ENCODE measurements around the gene TRIM29.

The TRIM29 gene

DNA sequence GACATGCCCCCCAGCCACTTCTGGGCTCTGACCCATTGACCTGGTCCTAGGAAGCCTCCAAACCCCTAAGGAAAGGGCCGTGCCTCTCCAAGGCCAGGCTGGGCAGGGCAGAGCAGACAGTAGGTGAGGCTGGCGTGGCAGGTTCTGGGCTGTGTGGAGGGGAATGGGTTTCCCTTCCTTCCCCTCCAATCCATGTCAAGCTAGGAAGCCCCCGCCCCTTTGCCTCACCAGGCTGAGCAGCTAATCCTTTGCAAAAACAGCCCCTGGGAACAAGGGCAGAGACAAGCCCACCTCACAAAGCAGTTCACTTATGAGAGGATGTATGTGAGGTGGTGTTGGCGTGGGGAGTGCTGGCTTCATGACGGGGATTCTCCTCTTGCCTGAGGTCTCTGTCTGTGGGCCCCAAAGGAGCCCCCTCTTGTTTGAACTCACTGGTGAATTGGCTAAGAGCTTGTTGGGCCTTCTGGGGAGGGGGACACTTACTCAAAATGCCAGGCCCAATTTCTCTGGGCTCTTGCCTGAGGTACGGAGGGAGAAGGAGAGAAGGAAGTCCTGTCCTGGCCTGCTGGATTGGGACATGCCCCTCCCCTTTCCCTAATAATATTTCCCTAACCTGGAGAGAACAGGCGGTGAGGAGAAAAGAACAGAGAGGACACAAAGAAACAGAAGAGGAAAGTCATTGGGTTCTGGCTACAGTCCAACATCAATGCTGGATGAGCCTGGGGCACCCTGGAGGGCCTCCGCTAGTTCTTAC, 1.6 kb upstream of the TRIM29 start:
- no peak for DNase-seq (ENCODE audit: low spot score)

DNA sequence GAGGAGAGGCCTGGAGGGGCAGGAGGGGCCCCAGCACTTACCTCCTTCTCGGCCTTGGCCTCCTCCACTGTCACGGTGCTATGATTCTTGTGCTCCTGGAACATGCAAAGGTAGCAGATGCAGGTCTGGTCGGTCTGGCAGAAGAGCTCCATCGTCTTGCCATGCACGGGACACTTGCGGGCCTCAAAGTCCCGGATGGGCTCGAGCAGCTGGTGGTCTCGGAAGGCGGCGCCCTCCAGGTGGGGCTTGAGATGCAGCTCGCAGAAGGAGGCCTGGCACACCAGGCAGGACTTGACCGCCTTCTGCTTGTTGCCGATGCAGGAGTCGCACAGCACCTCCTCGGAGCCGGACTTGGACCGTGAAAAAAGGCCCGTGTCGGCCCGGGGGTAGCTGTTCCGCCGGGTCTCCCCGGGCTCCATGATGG, 714 bp downstream of the TRIM29 start:
- DNase-seq (ENCODE audit: low spot score) = no peak

GRCh38 chr11:120136356-120136755, 1.6 kb downstream of the TRIM29 start:
- DNase-seq (ENCODE audit: low spot score) = no peak

- no peak for DNase-seq (ENCODE audit: low spot score)
Observed at GRCh38 chr11:120135838-120136237, 2.1 kb downstream of the TRIM29 start.

DNA sequence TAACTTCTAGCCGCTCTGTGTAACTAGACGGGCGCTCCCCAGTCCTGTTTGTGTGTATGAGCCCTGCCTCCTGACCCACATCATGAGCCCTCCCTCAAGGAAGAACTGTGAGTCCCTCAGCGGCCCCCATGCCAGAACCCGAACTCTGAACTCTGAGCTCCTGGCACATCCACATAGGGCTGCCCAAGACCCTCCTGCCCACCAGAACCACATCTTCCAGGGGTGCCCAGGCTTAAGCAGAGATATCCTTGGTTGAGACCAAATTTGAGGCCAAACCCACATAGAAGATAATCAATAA, 3.0 kb downstream of the TRIM29 start:
- DNase-seq (ENCODE audit: low spot score) = no peak

DNA sequence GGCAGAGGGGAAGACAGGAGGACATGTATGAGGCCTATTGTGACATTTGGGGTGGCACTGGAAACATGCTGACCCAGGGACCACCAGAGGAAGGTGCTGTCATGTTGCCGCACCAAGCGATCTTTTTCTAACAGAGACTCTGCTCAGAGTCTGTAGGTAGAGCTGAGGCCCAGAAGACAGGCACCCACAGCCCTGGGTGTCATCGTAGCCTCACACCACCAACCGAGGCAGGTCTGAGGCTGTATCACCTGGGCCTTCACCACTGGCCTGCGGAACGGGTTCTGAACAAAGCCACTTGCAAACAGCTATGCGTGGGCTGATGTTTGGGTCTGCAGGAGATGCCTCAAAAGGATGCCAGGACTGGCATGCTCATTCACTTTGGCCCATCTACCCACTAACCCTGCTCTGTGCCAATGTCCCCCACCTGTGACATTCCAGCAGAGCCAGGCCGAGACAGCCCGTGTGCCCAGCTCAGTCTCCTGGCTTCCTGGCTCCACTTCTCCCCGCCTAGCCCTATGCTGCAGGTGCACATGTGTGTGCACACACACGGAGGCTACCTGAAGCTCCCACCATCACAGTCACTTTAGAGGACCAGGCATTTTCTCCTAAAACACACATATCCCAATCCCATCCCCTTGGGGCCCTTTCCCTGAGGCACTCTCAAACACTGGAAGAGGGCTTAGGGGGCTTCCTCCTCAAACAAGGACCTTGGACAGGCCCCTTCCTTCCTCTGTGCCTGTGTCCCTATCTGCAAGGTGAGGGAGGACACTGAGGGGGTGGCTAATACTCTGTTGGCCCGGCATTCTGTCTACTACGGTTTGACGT, 3.6 kb downstream of the TRIM29 start:
- DNase-seq (ENCODE audit: low spot score) = no peak

DNA sequence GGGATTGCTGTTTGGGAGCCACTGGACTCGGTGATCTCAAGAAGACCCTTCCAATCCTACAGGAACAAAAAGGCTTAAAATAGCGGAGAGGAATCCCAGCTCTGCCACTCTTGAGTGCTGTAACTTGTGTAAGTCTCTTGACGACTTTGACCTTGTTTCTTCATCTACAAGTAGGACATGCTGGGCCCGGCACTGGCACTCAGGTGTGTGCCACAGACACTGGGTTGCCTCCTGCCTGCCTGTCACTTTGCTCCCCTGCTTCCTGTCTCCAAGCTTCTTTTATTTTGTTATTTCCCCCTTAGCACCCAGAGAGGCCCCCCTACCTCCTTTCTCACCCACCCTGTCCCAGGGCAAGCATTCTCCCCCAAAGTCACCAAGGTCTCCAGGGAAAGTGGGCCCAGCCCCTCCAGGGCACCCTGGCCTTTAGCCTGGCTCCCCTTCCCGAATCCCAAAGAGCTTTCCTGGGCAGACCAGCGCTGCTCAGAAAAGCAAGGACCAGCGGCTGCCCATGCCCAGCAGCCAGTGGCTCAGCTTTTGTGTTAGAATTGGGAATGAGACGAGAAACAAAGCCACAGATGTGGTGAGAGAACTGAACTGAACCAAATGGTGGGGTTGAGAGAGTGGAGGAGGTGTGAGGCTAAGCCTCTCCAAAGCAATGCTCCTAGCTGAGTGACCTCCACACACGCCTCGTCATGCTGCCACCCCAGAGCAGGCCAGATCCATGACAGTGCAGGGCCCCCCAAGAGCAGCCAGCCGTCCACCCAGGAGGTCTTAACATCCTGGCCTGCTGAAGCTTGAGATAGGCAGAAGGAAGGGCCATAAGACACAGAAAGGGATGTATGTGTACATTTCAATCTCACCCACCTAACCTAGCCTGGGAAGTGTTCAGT, 4.5 kb downstream of the TRIM29 start:
- DNase-seq (ENCODE audit: low spot score) = no peak

DNA sequence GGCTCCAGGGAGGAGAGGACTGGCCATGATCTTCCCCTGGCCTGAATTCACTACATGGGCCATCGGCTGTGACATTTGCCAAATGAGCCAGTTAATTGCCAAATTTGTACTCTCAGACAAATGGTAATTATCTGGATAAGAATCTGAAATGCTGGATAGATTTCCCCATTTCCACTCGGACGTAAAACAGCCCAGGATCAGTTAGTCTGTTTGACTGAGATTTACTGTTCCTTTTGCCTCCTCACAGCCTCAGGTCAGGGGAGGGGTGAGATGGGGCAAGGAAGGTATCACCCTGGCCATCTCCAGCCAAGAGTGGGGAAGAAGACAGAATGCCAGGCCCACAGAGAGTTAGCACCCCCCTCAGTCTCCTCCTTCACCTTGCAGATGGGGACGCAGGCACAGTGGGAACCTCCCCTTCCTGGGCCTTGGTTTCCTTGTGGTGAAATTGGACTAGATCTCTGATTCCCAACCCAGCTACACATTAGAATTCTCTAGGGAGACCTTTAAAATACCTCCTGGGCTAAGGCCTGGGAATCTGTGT, 5.2 kb downstream of the TRIM29 start:
- DNase-seq (ENCODE audit: low spot score) = no peak

DNA sequence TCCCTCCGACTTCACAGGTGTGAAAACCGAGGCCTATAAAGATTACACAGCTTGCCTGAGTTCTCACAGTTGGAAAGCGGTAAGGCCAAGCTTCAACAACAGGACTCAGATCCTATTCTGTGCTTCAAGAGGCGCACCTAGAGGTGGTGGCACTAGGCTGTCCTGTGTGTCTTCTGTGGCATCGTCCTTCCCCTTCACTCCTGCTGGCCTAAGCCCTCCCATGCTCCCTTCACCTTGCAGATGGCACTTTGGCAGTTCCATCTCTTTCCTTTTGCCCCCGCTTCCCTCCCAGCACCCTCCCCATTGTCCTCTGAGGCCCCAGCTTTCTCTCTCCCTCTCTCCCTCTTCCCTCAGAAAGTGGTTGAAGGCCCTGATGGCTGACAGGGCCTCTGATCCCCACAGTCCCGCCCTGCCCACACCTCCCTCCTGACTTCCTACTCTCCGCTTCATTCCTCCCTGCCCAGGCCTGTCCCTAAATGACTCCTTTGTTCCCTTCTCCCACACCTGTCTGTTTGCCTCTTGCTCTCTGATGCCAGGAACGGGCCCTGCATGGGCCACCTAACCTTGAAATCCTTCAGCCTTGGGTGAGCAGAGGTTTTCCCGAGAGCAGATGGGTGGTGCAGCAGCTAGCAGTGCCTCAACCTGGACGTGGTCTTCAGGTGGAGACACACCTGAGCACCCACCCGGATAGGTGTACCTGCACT, 5.8 kb downstream of the TRIM29 start:
- no peak for DNase-seq (ENCODE audit: low spot score)

DNA sequence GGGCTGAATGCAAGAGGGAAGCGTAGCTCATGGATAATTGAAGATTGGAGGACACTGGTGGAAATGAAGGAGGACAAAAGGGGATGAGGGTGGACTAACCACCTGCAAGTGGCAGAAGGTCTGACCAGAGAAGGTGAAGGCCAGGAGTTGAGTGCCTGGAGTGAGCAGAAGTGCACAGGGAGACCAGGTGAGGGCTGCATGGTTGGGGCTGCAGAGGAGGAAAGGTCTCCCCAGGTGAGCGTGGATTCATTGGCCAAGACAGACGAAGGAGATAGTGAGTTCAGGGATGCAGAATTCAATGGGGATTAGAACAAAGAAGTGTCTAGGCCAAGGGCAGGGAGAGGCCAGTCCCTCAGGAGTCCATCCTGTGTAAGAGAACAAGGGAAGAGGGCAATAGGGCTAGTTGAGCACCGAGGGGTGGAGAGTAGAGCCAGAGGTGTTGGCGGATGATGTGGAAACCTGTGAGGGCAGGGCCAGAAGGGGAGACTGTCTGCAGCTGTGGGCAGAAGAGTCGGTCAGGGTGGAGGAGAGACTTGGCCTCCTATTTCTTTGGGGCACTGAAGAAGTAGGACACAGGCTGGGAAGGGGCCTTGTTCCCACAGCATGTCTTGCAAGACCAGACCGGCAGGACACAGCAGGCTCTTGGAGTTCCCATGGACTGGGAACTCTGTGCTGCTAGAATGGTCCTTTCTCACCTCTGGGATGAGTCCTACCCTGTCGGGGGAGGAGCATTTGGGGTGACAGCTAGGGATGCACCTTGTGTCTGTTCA, 6.7 kb downstream of the TRIM29 start:
- no peak for DNase-seq (ENCODE audit: low spot score)

DNA sequence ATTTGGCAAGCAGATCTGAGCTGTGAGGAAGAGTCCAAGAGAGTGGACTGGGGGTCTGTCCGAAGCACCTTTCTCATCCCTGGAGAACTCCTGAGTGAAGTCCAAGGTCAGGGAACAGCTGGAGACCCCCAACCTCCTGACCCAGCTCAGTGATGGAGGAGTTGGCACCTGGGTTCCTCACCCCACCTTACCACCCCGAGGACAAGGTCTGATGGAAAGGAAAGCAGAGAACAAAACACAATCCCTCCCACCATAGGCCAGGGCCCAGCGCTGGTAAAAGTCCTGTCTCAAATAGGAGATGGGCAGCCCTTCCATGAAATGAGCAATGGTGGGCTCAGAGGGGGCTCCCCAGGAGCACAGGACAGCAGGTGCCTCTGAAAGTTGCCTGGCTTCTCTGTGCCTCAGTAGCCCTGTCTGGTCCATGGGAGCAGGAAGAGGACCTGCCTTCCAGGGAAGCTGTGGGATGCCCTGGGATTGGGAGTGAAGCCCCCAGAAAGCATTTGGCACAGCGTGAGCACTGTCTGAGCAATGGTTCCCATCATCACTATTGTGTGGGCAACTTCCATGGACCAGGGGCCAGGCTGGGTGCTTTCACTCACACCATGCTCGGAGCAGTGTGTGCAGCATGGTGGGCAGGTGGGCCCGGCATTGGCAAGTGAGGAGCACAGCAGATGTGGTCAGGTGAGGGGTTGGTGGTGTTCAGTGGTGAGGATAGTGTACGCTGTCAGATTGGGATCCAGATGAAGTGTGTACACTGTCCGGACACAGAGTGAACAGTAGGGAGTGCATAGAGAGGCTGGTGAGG, 7.5 kb downstream of the TRIM29 start:
- DNase-seq (ENCODE audit: low spot score) = no peak

- no peak for DNase-seq (ENCODE audit: low spot score)
Observed at GRCh38 chr11:120129570-120129969, 8.3 kb downstream of the TRIM29 start.

DNA sequence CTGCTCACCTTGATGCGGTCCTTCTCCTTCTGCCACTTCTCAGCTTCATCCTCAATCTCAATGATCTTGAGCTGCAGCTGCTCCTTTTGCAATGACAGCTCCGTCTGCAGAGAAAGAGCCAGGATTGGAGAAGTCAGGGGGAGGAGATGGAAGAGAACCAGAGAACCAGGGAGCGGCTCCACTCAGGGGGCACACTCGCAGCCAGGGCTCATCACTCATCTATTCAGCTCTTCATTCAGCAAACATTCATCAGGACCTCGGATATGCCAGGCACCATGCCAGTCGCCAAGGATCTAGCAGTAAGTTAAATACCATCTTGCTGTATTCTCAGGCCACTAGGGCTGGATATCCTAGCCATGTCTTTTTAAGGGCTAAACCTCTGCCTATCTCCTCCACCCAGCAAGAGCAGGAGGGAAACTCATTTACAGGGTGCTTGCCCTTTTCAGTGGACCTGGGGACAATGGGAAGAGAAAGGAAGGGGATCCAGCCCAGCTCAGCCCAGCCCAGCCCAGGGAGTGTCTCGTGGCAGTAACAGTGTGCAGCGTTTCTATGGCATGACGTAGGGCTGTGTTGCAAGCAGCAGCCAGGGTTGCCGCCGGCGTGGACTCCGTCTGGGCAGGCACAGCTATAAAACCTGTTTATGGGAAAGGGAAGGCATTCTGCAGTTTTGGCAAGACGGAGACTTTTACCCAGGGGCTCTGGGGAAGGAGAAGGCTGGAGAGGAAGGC, 9.4 kb downstream of the TRIM29 start:
- peak; percentile 21 for DNase-seq (ENCODE audit: low spot score)

- no peak for DNase-seq (ENCODE audit: low spot score)
Observed at GRCh38 chr11:120127236-120127635, 10.7 kb downstream of the TRIM29 start.

- no peak for DNase-seq (ENCODE audit: low spot score)
Observed at GRCh38 chr11:120126620-120127019, 11.3 kb downstream of the TRIM29 start.

- no peak for DNase-seq (ENCODE audit: low spot score)
Observed at GRCh38 chr11:120125509-120125908, 12.4 kb downstream of the TRIM29 start.

DNA sequence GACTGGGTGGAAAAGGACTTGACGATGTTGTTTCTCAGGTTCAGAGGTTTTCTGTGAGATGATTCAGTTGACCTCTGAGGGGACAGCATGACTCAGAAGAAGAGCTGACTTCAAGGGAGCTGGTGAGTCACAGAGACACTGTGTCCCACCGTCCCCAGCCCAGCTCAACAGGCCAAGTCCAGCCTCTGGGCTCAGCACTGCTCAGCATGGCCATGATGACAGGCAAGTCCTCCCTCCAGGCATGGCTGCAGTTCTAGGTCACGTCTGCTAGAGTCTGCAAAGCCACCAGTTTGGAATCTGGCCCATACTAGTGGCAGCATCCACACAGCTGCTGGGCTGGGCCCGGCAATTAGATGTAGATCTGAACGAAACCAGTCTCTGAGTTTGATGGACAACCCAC, 12.9 kb downstream of the TRIM29 start:
- DNase-seq (ENCODE audit: low spot score) = peak; percentile 83

DNA sequence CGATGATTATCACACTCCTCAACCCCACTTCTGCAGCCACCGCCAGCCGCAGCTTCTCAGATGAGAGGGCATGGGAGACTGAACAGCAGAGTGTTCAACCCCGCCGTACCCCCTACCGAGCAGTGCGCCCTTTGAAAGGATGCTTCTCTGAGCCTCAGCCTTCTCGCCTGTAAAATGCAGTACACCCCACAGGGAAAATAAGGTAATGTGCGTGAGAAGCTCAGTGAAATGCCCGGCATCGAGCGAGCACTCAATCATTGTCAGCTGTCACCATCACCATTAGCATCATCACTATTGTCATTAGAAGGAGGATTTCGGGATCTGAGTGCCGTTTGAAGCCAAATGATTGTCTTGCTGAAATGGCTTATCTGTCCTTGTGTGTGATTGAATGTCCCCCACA, 13.6 kb downstream of the TRIM29 start:
- DNase-seq (ENCODE audit: low spot score) = no peak

DNA sequence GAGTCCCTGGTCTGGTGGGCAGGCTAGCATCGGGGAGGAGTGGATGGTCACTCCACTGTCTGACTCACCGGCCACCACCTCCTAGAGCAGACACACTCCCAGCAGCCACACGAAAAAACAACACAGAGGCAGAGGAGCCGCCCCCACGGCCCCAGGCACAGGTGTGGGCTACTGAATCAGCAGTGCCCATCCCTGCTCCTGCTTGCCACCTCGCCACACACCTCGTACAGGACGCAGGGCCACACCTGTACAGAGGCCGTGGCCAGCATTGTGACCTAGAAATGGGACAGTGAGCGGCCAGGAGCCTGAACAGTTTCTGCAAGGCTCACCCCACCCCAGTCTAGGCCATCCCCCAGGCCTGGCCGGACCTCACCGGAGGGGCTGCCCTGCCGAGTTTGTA, 14.0 kb downstream of the TRIM29 start:
- DNase-seq (ENCODE audit: low spot score) = peak; percentile 46

Data from kidney tubule cell (primary cell).